Ascending aorta (tissue), 2 donors: Measurements from ENCODE around the gene PRPF31. TPM values are rescaled to one million over a fixed set of nuclear protein-coding genes. Genes with fewer than 3 reads are reported as not detected.

Source experiments
- DNase-seq, 2 donors: peaks; one replicate each; pipeline ENCODE4 v3.0.0-alpha.2; 2019; ENCODE audit warnings: low spot score in 2 of 2
- H3K27ac ChIP-seq, 2 donors: fragments of 200-600 bp; sonication (generic); one replicate each; pipeline ENCODE4 v1.5.1; 2016 to 2017; ENCODE audit warnings: mild to moderate bottlenecking in 1 of 2
- H3K27me3 ChIP-seq: fragments of 200-600 bp; sonication (generic); one replicate; pipeline ENCODE4 v1.5.1; 2017
- H3K36me3 ChIP-seq, 2 donors: fragments of 200-600 bp; sonication (generic); one replicate each; pipeline ENCODE4 v1.5.1; 2016
- H3K4me1 ChIP-seq, 2 donors: fragments of 200-600 bp; sonication (generic); one replicate each; pipeline ENCODE4 v1.5.1; 2016 to 2017; ENCODE audit warnings: mild to moderate bottlenecking in 1 of 2
- H3K4me3 ChIP-seq, 2 donors: fragments of 200-600 bp; sonication (generic); one replicate each; pipeline ENCODE4 v1.5.1; 2016 to 2017; ENCODE audit warnings: mild to moderate bottlenecking in 1 of 2
- H3K9me3 ChIP-seq, 2 donors: fragments of 200-600 bp; sonication (generic); one replicate each; pipeline ENCODE4 v1.5.1; 2016
- CTCF ChIP-seq, 3 experiments: fragments of 200-600 bp in 2 of 3; fragments of 450-650 bp in 1 of 3; sonication (generic) in 2 of 3; IDR thresholded peaks; one replicate each; pipeline ENCODE4 v1.5.1; 2016 to 2019; ENCODE audit warnings: antibody characterized with exemption in 3 of 3, mild to moderate bottlenecking in 1 of 3, moderate library complexity in 1 of 3
- intact Hi-C: fragments of 100-400 bp; cut with DNase I; formaldehyde crosslinking; loops from one replicate; pipeline ENCODE4 v1.15.1; 2023
- total RNA-seq: library from RNA; depleted of rRNA; stranded (reverse); fragments of >200 nt; gene quantifications from one replicate; pipeline ENCODE4 v1.1.0, GENCODE V29; 2016

PRPF31 gene
- total RNA-seq, 1 donor from 2014 or later: 84.1 TPM

GRCh38 chr19:54109651-54110050, 5.9 kb upstream of the PRPF31 start:
- intact Hi-C loops: loop anchor here (10.0 kb wide), 1 partner anchor 355 kb away; the partner anchor contains the start of gene LENG9
- no peaks in the 10 kb centered on the region for H3K27me3 ChIP-seq
- H3K27ac ChIP-seq: no peak overlapping the region
- no peak for TF ChIP-seq CTCF (IDR thresholded peaks at IDR 0.05)
- H3K9me3 ChIP-seq: no peaks in the 10 kb centered on the region
- H3K36me3 ChIP-seq: peaks cover 46 to 53% of the 10 kb centered on the region in 2 donors
- peaks cover 5 to 10% of the 10 kb centered on the region in 2 donors for H3K4me1 ChIP-seq
- DNase-seq: no peak
- H3K4me3 ChIP-seq: no peak overlapping the region

- Histone ChIP-seq H3K9me3 (no peaks in the 10 kb centered on the region), H3K36me3 (peaks cover 21 to 23% of the 10 kb centered on the region in 2 donors), H3K27ac (peak overlapping the region; percentile 91 to 94), H3K4me1 (peaks cover 12 to 24% of the 10 kb centered on the region in 2 donors), H3K4me3 (peak overlapping the region; percentile 95 to 96), H3K27me3 (no peaks in the 10 kb centered on the region)
- DNase-seq: peak in 1 of 2 donors; percentile 73
- intact Hi-C loops: loop anchor here (1.0 kb wide), 2 partner anchors 12 to 23 kb away; partner anchors contain the start of genes CNOT3 and NDUFA3
- no peak for TF ChIP-seq CTCF (IDR thresholded peaks at IDR 0.05)
Observed at GRCh38 chr19:54114340-54115108, 1.0 kb upstream of the PRPF31 start.

- no peak for DNase-seq
- no peaks in the 10 kb centered on the region for H3K27me3 ChIP-seq
- H3K27ac ChIP-seq: no peak overlapping the region
- no peaks in the 10 kb centered on the region for H3K9me3 ChIP-seq
- no peak for TF ChIP-seq CTCF (IDR thresholded peaks at IDR 0.05)
- H3K36me3 ChIP-seq: peaks cover 64 to 73% of the 10 kb centered on the region in 2 donors
- H3K4me3 ChIP-seq: no peak overlapping the region
- intact Hi-C loops: no loop called here
- peaks cover 2 to 8% of the 10 kb centered on the region in 2 donors for H3K4me1 ChIP-seq
Observed at GRCh38 chr19:54121259-54121658, 5.7 kb downstream of the PRPF31 start.

- Histone ChIP-seq H3K9me3 (no peaks in the 10 kb centered on the region), H3K4me1 (no peaks in the 10 kb centered on the region), H3K36me3 (peaks cover 76 to 94% of the 10 kb centered on the region in 2 donors), H3K27me3 (no peaks in the 10 kb centered on the region), H3K27ac (no peak overlapping the region), H3K4me3 (no peak overlapping the region)
- TF ChIP-seq CTCF (IDR thresholded peaks at IDR 0.05): no peak
- DNase-seq: no peak
- intact Hi-C loops: no loop called here
Observed at GRCh38 chr19:54123682-54124081, 8.1 kb downstream of the PRPF31 start.

GRCh38 chr19:54124393-54124792, 8.8 kb downstream of the PRPF31 start:
- Histone ChIP-seq H3K27ac (no peak overlapping the region), H3K4me1 (no peaks in the 10 kb centered on the region), H3K9me3 (no peaks in the 10 kb centered on the region), H3K4me3 (no peak overlapping the region), H3K27me3 (no peaks in the 10 kb centered on the region), H3K36me3 (peaks cover 83 to 96% of the 10 kb centered on the region in 2 donors)
- no peak for TF ChIP-seq CTCF (IDR thresholded peaks at IDR 0.05)
- no peak for DNase-seq
- intact Hi-C loops: no loop called here
